Measurements from ENCODE around the gene HEXIM1.

DNA sequence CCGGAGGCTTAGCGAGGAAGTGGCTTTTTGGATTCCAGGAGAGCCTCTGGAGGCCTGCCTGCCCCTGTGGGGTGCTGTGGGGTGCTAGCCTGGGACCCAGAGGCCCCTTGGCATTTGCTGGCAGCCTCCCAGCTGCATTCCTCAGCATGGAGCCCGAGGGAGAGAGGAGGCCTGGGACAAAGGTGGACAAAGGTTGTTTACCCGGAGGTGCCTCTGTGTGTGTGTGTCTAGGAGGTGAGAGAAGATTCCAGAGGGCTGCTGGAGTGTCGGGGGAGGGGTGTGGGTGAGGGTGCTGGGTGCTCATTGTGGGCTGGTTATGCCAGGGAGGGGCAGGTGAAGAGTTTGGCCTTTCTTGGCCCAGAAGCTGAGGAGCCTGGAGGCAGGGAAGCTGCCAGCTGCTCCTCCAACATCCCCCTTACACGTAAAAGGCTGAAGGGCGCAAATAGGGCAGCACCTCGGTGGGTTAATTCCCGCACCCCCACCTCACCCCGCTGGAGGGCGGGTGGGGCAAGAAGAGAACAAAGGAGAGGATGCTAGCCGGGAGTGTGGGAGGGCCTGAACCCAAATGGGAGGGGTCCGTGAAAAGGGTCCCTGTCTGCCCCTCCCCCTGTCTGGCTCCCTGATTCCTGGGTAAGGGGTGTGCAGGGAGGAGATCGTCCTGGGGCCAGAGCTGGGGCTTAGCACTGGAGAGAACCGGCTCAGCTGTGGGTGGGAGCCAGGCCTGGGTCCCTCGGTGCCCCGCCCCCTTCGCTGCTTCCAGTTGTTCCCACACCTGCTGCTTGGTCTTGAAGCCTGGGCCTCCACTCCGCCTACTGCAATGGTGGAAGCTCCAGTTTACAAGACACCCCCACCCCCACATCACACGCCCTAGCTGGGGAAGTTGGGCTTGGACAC lies 23.3 kb downstream of the HEXIM1 start:
- TF ChIP-seq POLR2AphosphoS5 (IDR thresholded peaks at IDR 0.05) = no peak
- TF ChIP-seq, protein P1, sequence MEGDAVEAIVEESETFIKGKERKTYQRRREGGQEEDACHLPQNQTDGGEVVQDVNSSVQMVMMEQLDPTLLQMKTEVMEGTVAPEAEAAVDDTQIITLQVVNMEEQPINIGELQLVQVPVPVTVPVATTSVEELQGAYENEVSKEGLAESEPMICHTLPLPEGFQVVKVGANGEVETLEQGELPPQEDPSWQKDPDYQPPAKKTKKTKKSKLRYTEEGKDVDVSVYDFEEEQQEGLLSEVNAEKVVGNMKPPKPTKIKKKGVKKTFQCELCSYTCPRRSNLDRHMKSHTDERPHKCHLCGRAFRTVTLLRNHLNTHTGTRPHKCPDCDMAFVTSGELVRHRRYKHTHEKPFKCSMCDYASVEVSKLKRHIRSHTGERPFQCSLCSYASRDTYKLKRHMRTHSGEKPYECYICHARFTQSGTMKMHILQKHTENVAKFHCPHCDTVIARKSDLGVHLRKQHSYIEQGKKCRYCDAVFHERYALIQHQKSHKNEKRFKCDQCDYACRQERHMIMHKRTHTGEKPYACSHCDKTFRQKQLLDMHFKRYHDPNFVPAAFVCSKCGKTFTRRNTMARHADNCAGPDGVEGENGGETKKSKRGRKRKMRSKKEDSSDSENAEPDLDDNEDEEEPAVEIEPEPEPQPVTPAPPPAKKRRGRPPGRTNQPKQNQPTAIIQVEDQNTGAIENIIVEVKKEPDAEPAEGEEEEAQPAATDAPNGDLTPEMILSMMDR (IDR thresholded peaks at IDR 0.05) = no peak
- no peak for TF ChIP-seq EP300 (IDR thresholded peaks at IDR 0.05)
